HG03558 (cell line): ENCODE results near the gene UBE2B.
"Not testable (repeated sequence)": the region's sequence is repeated elsewhere in the genome, so short reads cannot be mapped to it uniquely, and the experiment has no call there.

ENCODE experiments used
- ATAC-seq: cut with Tn5 transposase; IDR thresholded peaks from one replicate; pipeline ENCODE4 v1.9.1; 2021; ENCODE audit warnings: moderate number of reproducible peaks; ENCODE audit not compliant: unreplicated experiment; ENCODE audit errors: extremely low read depth

Gene UBE2B

GRCh38 chr5:134397196-134397595, 25.8 kb downstream of the UBE2B start:
- no peak for ATAC-seq

DNA sequence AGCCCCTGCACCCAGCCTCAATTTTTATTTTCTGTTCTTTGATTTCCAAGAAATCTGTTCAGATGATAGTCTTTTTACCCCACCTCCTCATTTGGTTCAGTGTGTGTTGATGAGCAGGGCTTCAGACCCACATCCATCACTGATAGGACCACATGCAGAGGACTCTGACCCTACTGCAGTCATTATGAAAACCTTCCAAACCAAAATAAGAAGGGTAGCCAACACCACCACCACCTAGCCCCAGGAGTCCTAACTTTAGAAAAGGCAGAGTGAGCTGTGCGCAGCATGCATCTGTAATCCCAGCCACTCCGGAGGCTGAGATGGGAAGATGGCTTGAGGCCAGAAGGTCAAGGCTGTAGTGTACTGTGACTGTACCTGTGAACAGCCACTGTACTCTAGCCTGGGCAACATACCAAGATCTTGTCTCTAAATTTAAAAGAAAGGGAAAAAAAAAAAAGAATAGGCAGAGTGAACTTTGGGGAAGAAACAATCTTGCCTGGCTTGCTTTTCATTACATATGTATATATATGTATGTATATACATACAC, 27.3 kb downstream of the UBE2B start:
- no peak for ATAC-seq

DNA sequence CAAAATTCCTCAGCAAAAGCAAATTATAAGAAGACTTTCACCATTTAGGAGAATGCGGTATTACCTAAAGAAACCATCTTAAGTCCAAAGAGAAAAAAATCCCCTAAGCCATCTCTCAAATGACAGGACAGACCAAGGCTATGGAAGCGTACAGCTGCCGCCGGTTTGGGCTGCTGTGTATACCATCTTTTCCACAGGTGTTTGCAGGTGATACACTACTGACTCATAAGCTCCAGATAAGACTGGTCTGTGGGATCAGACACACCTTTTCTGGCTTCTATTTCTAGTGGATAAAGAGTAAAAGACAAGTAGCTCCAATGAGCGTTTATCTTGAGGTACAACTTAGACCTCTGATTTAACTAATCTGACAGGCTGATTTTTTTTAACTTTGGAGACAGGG, 32.6 kb downstream of the UBE2B start:
- ATAC-seq = no peak

DNA sequence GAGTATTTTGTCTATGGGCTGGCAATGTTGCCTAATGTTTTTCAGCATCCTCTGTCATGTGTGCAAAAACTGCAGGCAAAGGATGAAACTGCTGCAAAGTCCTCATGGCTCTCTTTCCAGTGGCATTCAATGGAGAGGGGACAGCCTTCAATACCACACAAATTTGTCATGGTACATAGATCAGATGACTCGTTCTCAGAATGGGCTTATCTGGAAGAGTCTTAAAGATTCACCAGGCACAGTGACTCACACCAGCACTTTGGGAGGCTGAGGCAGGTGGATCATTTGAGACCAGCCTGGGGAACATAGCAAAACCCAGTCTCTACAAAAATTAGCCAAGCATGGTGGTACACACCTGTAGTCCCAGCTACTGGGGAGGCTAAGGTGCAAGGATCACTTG, 35.0 kb downstream of the UBE2B start:
- ATAC-seq = no peak

GRCh38 chr5:134409321-134409720, 38.0 kb downstream of the UBE2B start:
- ATAC-seq = no peak

DNA sequence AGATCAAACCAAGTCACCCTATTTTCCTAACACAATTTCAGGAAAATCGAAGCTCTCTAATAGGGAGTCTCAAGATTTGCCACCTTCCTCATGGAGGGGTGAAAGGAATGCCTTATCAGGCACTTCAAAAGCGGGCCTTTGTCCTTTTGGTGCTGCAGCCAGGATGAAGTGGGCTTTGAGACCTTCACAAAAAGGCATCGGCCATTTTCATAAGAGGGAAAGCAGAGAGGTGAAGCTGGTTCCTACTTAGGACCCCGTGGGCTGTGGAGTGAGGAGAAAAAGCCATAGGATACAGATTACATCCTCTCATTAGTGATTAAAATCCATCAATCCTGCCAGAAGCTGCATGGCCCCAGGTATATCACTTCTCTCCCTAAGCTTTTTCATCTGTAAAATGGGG, 39.5 kb downstream of the UBE2B start:
- no peak for ATAC-seq

- no peak for ATAC-seq
Observed at GRCh38 chr5:134411228-134411545, 39.8 kb downstream of the UBE2B start.

DNA sequence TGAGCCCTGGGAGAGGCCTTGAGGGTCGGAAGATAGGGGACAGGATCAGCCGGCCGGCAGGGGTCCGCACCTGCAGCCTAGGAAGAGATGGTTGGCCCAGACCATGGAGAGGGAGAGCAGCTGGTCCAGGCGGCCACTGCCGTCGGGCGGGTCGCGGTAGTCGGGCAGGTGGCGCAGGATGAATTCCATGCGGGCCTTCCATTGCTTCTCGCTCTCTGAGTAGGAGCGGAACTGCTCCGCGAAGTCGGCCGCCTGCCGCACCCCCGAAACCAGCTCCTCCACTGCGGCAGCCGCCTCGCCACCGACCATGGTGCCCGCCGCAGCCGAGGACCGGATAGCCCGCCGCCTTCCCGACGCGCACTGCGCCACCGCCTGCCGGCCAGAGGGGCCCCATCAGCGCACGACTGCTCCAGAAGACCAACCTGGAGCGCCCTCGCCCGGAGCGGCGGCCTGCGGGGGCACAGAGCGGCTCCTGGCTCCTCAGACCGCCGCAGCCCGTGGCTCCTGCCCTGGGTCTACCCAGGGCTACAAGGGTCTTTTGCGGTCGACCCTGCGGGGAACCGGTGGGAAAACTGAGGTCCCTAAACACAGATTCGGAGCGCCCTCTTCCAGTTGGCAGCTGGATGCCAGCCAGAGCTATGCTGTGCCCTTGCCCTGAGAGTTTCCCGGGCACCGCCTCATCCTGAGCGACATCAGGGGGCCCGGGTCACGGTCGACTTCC, 40.3 kb downstream of the UBE2B start, which contains the start of gene CDKN2AIPNL:
TSS of gene CDKN2AIPNL (minus strand) at position 336 of the 721 bp plus-strand sequence. CDS start at position 309, 27 bp downstream.
- ATAC-seq = peak; percentile 71

DNA sequence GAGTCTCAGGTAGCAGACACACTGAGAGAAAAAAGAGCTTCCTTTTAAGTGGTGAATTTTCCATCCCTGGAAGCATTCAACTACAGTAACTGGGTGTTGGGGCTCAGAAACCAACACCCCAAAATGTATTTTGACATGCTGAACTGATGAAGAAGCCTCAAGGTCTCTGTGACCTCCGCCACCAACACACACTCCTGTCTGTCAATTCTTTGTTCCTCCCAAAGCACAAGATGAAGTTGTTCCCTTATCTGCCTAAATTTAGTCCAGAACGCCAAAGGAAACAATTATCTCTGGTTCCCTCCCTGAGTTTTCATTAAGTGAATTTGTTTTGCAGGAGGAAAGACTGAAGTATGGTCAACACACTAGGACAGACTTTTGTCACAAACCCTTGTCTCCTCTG, 41.7 kb downstream of the UBE2B start:
- no peak for ATAC-seq

DNA sequence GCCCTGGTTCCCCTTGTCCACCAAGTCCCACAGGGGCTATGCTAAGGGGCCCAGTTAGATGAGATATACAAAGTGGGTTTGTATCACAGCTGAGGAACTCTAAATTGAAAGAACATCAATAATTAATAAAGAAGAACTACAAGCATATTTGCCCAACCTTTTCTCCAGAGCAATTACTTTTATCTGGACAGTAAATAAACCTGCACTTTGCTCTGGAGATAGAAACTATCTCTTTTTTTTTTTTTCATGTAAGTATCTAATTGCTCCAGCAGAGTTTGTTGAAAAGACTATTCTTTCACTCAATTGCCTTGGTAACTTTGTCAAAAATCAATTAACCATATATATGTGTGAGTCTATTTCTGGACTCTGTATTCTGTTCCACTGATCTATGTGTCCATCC, 46.3 kb downstream of the UBE2B start:
- ATAC-seq = no peak

GRCh38 chr5:134418958-134419357, 47.6 kb downstream of the UBE2B start:
- ATAC-seq = no peak

- ATAC-seq = no peak
Observed at GRCh38 chr5:134420343-134420742, 49.0 kb downstream of the UBE2B start.

DNA sequence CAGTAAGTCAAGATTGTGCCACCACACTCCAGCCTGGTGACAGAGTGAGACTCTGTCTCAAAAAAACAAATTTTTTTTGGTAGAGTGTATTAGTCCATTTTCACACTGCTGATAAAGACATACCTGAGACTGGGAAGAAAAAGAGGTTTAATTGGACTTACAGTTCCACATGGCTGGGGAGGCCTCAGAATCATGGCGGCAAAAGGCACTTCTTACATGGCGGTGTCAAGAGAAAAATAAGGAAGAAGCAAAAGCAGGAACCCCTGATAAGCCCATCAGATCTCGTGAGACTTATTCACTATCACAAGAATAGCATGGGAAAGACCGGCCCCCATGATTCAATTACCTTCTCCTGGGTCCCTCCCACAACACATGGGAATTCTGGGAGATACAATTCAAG, 49.7 kb downstream of the UBE2B start:
- not testable (repeated sequence) for ATAC-seq

DNA sequence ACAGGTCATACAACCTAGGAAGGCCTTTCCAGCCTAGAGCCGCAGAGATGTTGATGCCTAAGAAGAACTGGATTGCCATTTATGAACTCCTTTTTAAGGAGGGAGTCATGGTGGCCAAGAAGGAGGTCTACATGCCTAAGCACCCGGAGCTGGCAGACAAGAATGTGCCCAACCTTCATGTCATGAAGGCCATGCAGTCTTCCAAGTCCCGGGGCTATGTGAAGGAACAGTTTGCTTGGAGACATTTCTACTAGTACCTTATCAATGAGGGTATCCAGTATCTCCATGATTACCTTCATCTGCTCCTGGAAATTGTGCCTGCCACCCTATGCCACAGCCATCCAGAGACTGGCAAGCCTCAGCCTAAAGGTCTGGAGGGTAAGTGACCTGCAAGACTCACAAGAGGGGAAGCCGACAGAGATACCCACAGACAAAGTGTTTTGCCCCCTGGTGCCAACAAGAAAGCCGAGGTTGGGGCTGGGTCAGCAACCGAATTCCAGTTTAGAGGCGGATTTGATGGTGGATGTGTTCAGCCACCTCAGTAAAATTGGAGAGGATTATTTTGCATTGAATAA, 51.5 kb downstream of the UBE2B start:
- no peak for ATAC-seq

- ATAC-seq = no peak
Observed at GRCh38 chr5:134423376-134423775, 52.0 kb downstream of the UBE2B start.

DNA sequence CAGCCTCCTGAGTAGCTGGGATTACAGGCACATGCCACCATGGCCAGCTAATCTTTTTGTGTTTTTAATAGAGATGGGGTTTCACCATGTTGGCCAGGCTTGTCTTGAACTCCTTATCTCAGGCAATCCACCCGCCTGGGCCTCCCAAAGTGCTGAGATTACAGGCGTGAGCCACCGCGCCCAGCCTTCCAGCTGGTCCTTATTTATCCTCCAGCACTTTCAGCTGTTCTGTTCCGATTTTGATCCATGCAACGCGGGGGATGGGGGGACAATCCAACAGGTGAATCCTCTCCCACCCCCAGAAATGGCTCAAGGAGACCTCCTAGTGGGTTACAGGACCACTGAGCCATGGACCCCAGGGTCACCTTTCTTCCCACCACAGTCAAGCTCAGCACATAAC, 55.0 kb downstream of the UBE2B start:
- ATAC-seq = no peak

GRCh38 chr5:134427540-134428041, 56.2 kb downstream of the UBE2B start:
- ATAC-seq = no peak

- no peak for ATAC-seq
Observed at GRCh38 chr5:134430001-134430569, 58.7 kb downstream of the UBE2B start.

DNA sequence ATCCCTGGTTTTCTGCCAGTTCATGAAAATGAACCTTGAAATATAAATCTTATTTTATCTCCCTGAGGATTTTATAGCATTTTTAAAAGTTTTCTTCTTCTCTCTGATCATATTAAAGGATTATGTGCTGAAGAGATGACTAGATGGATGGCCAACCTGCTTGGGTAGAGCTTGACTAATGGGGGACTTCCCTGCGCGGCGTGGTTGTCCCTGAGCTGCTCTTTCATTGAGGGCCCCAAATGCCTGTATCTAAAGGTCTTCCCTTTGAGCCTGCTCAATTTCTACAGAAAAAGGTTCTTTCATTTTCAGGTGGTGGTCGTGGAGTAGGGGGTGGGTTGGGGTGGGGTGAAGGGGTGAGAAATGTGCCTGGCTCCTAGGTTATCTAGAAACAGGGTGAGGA, 60.8 kb downstream of the UBE2B start:
- ATAC-seq = no peak

DNA sequence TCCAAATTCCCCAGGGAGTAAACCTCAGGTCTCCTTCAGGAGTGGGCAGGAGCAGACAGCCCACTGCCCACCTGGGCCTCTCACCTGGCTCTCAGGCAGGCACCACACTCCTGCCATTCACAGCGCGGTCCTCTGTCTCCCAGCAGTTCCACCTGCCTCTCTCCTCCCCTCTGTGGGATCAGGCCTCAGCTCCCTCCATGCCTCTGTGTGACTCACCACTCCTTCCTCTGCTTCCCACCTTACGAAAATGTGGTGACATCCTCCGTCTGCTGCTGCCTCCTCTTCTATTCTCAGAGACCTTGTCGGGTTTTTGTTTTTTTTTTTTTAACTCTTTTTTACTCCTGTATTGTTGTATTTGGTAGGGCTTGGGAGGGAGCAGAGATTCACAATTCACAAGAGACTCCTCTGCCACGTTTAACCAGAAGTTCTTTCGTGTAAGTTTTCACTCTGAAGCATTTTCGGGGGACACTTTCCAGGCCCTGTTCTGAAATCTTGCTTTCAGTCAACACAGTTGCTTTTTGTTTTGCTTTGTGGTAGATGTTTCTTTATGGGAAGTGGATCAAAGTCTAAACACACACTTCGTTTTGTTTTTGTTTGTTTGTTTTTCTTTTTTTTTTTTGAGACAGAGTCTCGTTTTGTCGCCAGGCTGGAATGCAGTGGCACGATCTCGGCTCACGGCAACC, 61.4 kb downstream of the UBE2B start:
- no peak for ATAC-seq

DNA sequence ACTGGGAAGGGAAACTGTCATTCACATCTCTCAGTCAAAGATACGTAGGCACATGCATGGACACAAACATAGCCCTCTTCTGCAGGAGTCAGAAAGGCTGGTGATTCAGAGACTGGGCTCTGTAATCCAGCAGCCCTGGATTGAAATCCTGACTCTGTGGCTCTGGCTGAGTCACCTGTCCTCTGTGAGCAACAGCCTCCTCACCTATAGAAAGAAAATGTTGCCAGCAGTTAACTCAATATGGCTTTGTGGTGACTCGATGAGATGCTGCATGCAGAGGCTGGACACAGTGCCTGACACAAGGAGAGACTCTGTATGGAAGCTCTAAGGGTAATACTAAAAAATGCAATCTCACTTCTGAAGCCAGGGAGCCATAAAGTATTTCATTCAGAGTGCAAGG, 64.2 kb downstream of the UBE2B start:
- ATAC-seq = no peak
